A673 (cell line): ENCODE results near the gene ROPN1. TPM values are rescaled to one million over a fixed set of nuclear protein-coding genes. Genes with fewer than 3 reads are reported as not detected.
A peak's percentile ranks its signal among the peaks of the same experiment; 100 is the strongest.

Source experiments
- BruUV-seq: library from RNA; stranded (reverse); fragments of 400-500 nt; replicated peaks from 2 replicates; lab custom pipeline; 2021; lab: Mats Ljungman, UMichigan
- CTCF ChIA-PET: fragments of 300-600 bp; sonication (Branson Sonifier 250); formaldehyde crosslinking; loops from one replicate; lab custom pipeline; 2022; ENCODE audit warnings: antibody characterized with exemption; lab: Charles Lee
- POLR2A ChIA-PET: fragments of 300-600 bp; sonication (Branson Sonifier 250); formaldehyde crosslinking; loops from one replicate; lab custom pipeline; 2022; ENCODE audit warnings: antibody characterized with exemption; ENCODE audit not compliant: low non-redundant PET; lab: Charles Lee
- DNase-seq: peaks from one replicate; pipeline ENCODE4 v3.0.0-alpha.2; 2015; ENCODE audit warnings: low spot score
- H3K27ac ChIP-seq: fragments of 200-600 bp; sonication (generic); 2 replicates; pipeline ENCODE4 v1.5.1; 2016; ENCODE audit warnings: mixed run types, low read depth, mild to moderate bottlenecking, mixed read lengths, antibody characterized with exemption, low read length; ENCODE audit not compliant: poor library complexity, severe bottlenecking
- H3K27me3 ChIP-seq: fragments of 200-600 bp; sonication (generic); replicated peaks from 2 replicates; pipeline ENCODE4 v1.6.1; 2017; ENCODE audit warnings: mixed run types, low read depth, mild to moderate bottlenecking, mixed read lengths, antibody characterized with exemption, low read length; ENCODE audit not compliant: insufficient read depth, poor library complexity
- H3K36me3 ChIP-seq: fragments of 200-600 bp; sonication (generic); 2 replicates; pipeline ENCODE4 v1.6.1; 2016; ENCODE audit warnings: mixed run types, mild to moderate bottlenecking, mixed read lengths, antibody characterized with exemption, low read length; ENCODE audit not compliant: insufficient read depth, poor library complexity, severe bottlenecking
- H3K4me1 ChIP-seq: fragments of 200-600 bp; sonication (generic); 2 replicates; pipeline ENCODE4 v1.6.1; 2017; ENCODE audit warnings: mixed run types, mild to moderate bottlenecking, mixed read lengths, antibody characterized with exemption, low read length; ENCODE audit not compliant: insufficient read depth, poor library complexity, severe bottlenecking
- H3K4me3 ChIP-seq: fragments of 200-600 bp; sonication (generic); 2 replicates; pipeline ENCODE4 v1.5.1; 2016; ENCODE audit warnings: low read depth, mixed run types, mild to moderate bottlenecking, mixed read lengths, low read length; ENCODE audit not compliant: poor library complexity, severe bottlenecking
- H3K9me3 ChIP-seq: fragments of 200-600 bp; sonication (generic); 2 replicates; pipeline ENCODE4 v1.6.1; 2016; ENCODE audit warnings: mixed run types, low read depth, mild to moderate bottlenecking, mixed read lengths, antibody characterized with exemption, low read length; ENCODE audit not compliant: poor library complexity, severe bottlenecking
- CTCF ChIP-seq: fragments of 300-800, 200-600 bp; sonication (generic); conservative IDR thresholded peaks from 2 replicates; pipeline ENCODE4 v1.5.1; 2017; ENCODE audit warnings: low read depth, mild to moderate bottlenecking, antibody characterized with exemption, low read length, moderate library complexity, mixed read lengths
- EZH2 ChIP-seq: fragments of 200-600 bp; sonication (generic); IDR thresholded peaks from 2 replicates; pipeline ENCODE4 v1.6.1; 2017; ENCODE audit warnings: borderline replicate concordance, low read depth, mild to moderate bottlenecking, mixed read lengths, antibody characterized with exemption, low read length; ENCODE audit not compliant: poor library complexity, severe bottlenecking
- intact Hi-C: fragments of 100-400 bp; cut with micrococcal nuclease; formaldehyde crosslinking; loops from one replicate; pipeline ENCODE4 v1.10.0; 2022; ENCODE audit not compliant: unreplicated experiment
- total RNA-seq: library from RNA; stranded (reverse); gene quantifications from 2 replicates; pipeline ENCODE4 v1.2.3, GENCODE V29; 2021

The ROPN1 gene
- total RNA-seq, 1 experiment from 2014 or later: not detected

- POLR2A ChIA-PET: interaction anchor here (0.5 to 0.6 kb wide), 2 partner anchors 9 to 584 kb away, joined by 3 to 20 read pairs; no protein-coding TSS in a partner anchor
- H3K4me1 ChIP-seq: peaks cover 14% of the 10 kb centered on the region
- TF ChIP-seq CTCF (no peak), EZH2 (no peak)
- no TSS peak for BruUV-seq
- no peaks in the 10 kb centered on the region for H3K9me3 ChIP-seq
- intact Hi-C loops: no loop called here
- H3K27ac ChIP-seq: peak within 1 kb of the TSS; percentile 92
- peaks cover 7% of the 10 kb centered on the region for H3K36me3 ChIP-seq
- CTCF ChIA-PET: interaction anchor here (0.6 to 0.7 kb wide), 4 partner anchors 73 to 1954 kb away, joined by 3 to 9 read pairs (median 4); no protein-coding TSS in a partner anchor
- peak; percentile 99 for DNase-seq
- H3K4me3 ChIP-seq: peak within 1 kb of the TSS; percentile 78
- H3K27me3 ChIP-seq: no peaks in the 10 kb centered on the region
Observed at GRCh38 chr3:123960781-123961507, 31.0 kb downstream of the ROPN1 start, which contains the start of gene CCDC14. CCDC14 (minus strand) TSS chr3:123961229; CDS start chr3:123961173, 56 bp downstream.

- no peaks in the 10 kb centered on the region for H3K9me3 ChIP-seq
- POLR2A ChIA-PET: no interaction called here
- CTCF ChIA-PET: no interaction called here
- no peaks in the 10 kb centered on the region for H3K27me3 ChIP-seq
- peaks cover 56% of the 10 kb centered on the region for H3K36me3 ChIP-seq
- H3K27ac ChIP-seq: no peak overlapping the region
- no TSS peak for BruUV-seq
- no peak for DNase-seq
- TF ChIP-seq CTCF (no peak), EZH2 (no peak)
- intact Hi-C loops: no loop called here
- no peak overlapping the region for H3K4me3 ChIP-seq
- H3K4me1 ChIP-seq: peaks cover 4% of the 10 kb centered on the region
Observed at GRCh38 chr3:123953735-123954134, 38.2 kb downstream of the ROPN1 start.

- ChIA-PET POLR2A (no interaction called here), CTCF (no interaction called here)
- no peaks in the 10 kb centered on the region for H3K9me3 ChIP-seq
- H3K36me3 ChIP-seq: peaks cover 64% of the 10 kb centered on the region
- BruUV-seq: no TSS peak
- TF ChIP-seq CTCF: no peak
- TF ChIP-seq EZH2: no peak
- no peak for DNase-seq
- no peaks in the 10 kb centered on the region for H3K27me3 ChIP-seq
- no peaks in the 10 kb centered on the region for H3K4me1 ChIP-seq
- H3K27ac ChIP-seq: no peak overlapping the region
- intact Hi-C loops: no loop called here
- H3K4me3 ChIP-seq: no peak overlapping the region
Observed at GRCh38 chr3:123952844-123953520, 38.9 kb downstream of the ROPN1 start.
